GM19372 (cell line): ENCODE results near the gene COPG2.
"Not testable (repeated sequence)": the region's sequence is repeated elsewhere in the genome, so short reads cannot be mapped to it uniquely, and the experiment has no call there.

Experiments
- ATAC-seq: cut with Tn5 transposase; IDR thresholded peaks from one replicate; pipeline ENCODE4 v1.9.1; 2021; ENCODE audit warnings: mild to moderate bottlenecking, low read depth, moderate library complexity; ENCODE audit not compliant: unreplicated experiment

Gene COPG2

GRCh38 chr7:130512038-130512437, 156.5 kb downstream of the COPG2 start:
- ATAC-seq = not testable (repeated sequence)

DNA sequence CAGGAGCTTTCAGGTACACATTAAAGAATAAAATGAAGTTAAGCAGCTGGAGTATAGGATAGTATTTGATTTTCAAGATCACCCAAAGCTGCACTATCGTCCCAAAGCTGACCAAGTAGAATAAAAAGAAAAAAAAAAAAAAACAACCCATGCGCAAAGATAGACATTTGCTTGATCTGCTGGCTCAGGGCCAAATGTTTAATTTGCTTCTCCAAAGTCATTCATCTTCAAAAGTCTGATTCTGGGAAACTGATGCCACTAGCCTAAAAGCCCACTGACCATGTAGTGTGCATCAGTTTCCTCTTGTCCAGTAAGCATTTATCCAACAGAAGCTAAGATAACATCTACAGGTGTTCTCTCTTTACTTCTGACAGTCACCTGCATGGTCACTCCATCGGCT, 162.2 kb downstream of the COPG2 start:
- ATAC-seq = no peak

- ATAC-seq = no peak
Measured at GRCh38 chr7:130505753-130506152, 162.8 kb downstream of the COPG2 start.

DNA sequence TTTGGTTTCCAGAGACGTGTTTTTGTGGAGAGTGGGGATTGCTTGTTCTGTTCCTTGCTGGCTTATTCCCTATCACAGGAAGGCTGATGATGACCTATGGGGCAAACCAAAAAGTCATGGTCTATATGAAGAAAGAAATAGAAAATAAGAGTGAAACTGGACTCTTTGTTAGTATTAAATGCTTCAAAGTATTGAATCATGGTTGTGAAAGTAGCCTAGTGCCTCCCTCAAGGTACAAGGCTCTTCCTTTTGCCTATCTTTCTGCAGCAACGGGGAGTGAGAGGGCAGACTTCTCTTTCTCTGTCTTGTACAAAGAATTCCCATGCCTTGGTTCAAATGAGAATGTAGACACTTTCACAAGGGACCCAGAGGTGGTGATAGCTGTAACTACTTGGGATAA, 167.6 kb downstream of the COPG2 start:
- no peak for ATAC-seq

DNA sequence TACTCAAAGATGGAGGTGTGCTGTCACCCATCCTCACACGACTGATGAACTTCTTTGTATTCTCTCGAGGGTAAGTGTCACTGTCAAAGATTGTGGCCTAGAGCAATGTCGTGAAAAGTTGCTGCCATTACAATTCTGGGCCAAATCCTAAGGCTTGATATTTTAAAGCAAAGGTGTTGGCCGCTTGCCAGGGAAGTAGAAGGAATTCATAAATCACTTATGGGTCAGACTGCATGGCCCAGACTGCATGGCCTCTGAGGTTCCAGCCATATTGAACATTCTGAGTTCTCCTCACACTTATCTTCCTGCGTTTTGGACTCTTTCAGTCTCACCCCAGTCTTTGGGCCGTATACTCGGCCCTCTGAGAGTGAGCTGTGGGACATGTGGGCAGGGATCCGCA, 168.1 kb downstream of the COPG2 start:
- ATAC-seq = no peak

DNA sequence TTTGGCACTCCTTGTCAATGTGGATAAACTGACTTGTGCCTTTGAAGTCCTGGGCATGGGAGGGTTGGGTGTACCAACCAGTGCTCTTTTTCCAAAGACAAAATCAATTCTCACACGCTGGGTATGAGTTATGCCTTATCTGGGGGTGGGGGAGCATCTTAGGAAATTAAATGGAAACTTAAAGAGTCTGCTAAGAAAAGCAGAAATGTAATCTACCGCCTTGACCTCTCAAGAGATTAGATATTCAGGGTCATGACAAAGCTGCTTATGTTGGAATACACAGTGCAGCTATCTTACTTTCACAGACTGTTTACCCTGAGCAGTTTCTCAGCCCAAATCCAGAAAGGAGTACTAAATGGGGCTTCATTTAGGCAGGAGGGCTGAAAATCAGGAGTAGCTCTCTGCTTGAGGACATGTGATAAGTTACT, 174.1 kb downstream of the COPG2 start:
- no peak for ATAC-seq

GRCh38 chr7:130493275-130493873, 175.2 kb downstream of the COPG2 start:
- ATAC-seq = no peak

GRCh38 chr7:130492523-130493274, 175.8 kb downstream of the COPG2 start:
- no peak for ATAC-seq

- ATAC-seq = no peak
Measured at GRCh38 chr7:130491841-130492522, 176.6 kb downstream of the COPG2 start, which contains the start of gene MEST. Gene MEST, plus strand, starts transcription at chr7:130492085. Its CDS starts 229 bp downstream, at chr7:130492314.

GRCh38 chr7:130490888-130491804, 177.4 kb downstream of the COPG2 start:
- ATAC-seq = no peak

GRCh38 chr7:130490311-130490791, 178.2 kb downstream of the COPG2 start:
- no peak for ATAC-seq

- no peak for ATAC-seq
Measured at GRCh38 chr7:130489140-130489983, 179.2 kb downstream of the COPG2 start.

DNA sequence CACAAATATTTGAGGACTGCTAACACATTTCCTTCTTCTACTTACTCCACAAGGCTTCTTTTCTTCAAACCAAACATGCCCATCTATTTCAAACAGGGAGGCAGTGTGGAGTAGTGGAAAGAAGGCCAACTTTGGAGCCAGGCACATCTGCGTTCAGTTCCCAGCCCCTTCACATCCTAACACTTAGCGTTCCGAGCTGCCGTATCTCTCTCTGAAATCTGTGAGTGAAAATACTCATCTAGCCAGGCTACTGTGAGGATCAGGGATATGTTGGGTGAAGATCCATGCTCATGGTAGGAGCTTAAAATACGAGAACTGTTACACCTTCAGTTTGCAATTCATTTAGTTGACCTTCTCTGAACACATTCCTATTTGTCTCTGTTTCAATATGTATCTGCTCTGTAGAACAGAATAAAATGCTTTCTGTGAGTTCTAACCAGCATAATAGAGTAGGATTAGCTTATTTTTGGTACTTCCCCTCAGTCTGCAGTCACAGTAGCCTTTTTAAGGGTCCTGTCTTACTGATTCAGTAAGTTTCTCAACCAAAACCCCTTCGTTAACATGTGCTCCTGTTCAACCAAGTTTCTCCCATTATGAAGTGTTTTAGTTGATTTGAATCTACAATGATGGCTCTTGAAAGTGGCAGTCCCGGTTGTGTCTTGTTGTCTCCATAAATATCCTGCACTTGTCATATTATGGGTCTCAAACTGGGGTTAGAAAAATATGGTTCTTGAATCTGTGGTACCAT, 180.0 kb downstream of the COPG2 start:
- ATAC-seq = no peak

- no peak for ATAC-seq
Measured at GRCh38 chr7:130486954-130487436, 181.6 kb downstream of the COPG2 start.

GRCh38 chr7:130486114-130486953, 182.2 kb downstream of the COPG2 start:
- no peak for ATAC-seq

DNA sequence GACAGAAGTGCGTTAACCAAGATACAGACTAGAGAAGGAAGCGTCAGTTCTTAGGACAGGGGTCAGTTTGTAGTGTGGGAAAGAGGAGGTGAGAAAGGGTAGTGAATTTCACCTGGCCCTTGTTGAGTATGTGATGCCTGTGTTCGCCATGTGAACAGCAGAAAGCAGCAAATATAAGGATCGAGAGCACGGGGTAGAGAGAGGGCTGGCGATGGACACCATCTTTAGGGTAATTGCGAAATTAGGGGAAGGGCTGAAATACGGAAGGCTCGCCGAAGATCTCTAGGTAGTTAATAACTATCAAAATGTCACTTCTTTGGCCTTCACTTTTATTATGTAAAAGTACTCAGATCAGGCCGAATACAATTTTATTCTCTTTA, 182.8 kb downstream of the COPG2 start:
- ATAC-seq = no peak

DNA sequence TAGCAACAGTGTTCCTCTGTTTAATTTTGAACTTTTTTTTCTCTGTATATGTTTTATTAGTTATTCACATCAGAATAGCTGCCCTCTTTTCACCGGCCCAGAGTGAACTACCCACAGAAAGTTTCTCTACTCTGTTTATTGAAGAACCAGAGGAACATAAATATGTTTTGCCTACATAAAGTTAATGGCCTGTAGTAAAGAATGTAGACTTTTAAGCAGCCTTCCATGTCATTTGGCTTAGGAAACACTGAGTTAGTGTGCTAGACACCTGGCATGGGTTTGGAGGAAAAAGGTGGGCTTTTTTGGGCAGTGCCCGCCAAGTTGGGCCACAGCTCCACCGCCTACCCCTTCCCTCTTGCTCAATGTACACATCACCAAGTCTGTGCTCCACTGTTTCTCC, 185.5 kb downstream of the COPG2 start:
- ATAC-seq = no peak

DNA sequence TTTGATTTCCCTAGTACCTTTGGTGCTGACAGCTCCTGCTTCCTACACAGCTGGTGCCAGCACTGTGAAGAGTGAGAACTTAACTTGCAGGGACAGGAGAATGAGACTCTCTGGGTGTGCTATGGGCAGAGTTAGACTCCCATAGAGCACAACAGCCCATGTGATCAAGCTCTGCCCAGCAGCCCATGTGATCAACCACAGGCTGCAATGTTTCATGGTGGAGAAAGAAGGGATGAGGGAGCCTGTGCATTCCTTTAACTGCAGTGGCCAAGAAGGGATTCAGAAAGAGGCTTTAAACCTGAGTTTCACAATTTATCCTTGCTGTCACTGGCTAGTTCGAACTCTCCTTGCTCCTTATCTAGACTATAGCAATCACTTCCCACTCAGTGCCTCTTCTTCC, 186.7 kb downstream of the COPG2 start:
- ATAC-seq = no peak
